SK-N-MC (cell line): ENCODE data around the gene PPFIA3.
A peak's percentile ranks its signal among the peaks of the same experiment; 100 is the strongest.

ENCODE experiments used
- EZH2 ChIP-seq: fragments of 200-600 bp; sonication (generic); IDR thresholded peaks from one replicate; pipeline ENCODE4 v1.6.1; 2017; ENCODE audit warnings: antibody characterized with exemption
- FOXP2 ChIP-seq: optimal IDR thresholded peaks from 2 replicates; pipeline ENCODE3; 2011; ENCODE audit warnings: mild to moderate bottlenecking, moderate library complexity; ENCODE audit not compliant: insufficient read depth; ENCODE audit errors: extremely low read length, control extremely low read depth
- POLR2AphosphoS5 ChIP-seq: IDR thresholded peaks from 2 replicates; pipeline ENCODE4 v1.6.1; 2012; ENCODE audit warnings: mild to moderate bottlenecking, low read depth, low read length, borderline replicate concordance

DNA sequence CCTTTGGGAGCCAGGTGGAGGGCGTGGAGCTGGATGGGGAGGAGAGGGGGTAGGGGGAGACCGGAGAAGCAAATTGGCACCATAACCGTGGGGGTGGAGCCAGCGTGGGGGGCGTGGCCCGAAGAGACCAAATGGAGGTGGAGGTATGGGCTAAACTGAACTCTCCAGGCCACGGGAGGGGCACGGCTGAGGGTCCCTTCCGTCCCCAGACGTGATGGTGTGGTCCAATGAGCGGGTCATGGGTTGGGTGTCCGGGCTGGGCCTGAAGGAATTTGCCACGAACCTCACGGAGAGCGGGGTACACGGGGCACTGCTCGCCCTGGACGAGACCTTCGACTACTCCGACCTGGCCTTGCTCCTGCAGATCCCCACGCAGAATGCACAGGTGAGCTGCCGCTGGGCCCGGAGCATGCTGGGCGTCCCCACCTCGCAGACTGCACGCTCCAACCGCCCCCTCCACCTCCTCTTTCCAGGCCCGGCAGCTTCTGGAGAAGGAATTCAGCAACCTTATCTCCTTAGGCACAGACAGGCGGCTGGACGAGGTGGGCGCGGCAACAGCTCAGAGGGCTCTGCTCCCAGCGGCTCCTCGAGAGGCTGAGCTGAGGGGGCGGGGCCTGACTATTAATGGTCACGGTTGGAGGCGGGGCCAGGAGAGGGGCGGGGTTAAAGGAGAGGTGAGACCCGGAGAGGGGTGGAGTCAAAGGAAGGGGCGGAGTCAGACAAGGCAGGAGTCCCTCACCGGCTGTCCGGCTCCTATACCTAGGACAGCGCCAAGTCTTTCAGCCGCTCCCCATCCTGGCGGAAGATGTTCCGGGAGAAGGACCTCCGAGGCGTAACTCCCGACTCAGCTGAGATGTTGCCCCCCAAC lies 29.7 kb downstream of the PPFIA3 start:
- TF ChIP-seq FOXP2 (no peak), POLR2AphosphoS5 (peak; percentile 77), EZH2 (no peak)
